ENCODE measurements around the gene IGF1R. TPM values are rescaled to one million over a fixed set of nuclear protein-coding genes. Genes with fewer than 3 reads are reported as not detected.

IGF1R gene
- total and polyA plus RNA-seq, 2 of the 13 experiments (the other 11 are each of a cell fraction or from before 2014, with no cell fraction given): 15.9 to 18.4 TPM

- TF ChIP-seq TMF1 (CRISPR knock-in tag; IDR thresholded peaks at IDR 0.05; ENCODE audit: low read depth) (no peak), GTF3A (CRISPR knock-in tag; conservative IDR thresholded peaks at IDR 0.05) (no peak), SOX13 (IDR thresholded peaks at IDR 0.05) (no peak), SOX13 (CRISPR knock-in tag; conservative IDR thresholded peaks at IDR 0.05 in 1 of 2, IDR thresholded peaks at IDR 0.05 in 1 of 2) (peak in 1 of 2 experiments; percentile 84; a peak in 2 of 4 replicates), ZNF160 (CRISPR knock-in tag; IDR thresholded peaks at IDR 0.05) (no peak), KAT2B (IDR thresholded peaks at IDR 0.05; ENCODE audit: borderline replicate concordance, low read depth, low read length) (no peak), PRDM15 (CRISPR knock-in tag; IDR thresholded peaks at IDR 0.05) (no peak), ZNF816 (CRISPR knock-in tag; IDR thresholded peaks at IDR 0.05; ENCODE audit: borderline replicate concordance) (no peak), ZNF782 (CRISPR knock-in tag; IDR thresholded peaks at IDR 0.05; ENCODE audit: borderline replicate concordance) (no peak), PAXIP1 (CRISPR knock-in tag; conservative IDR thresholded peaks at IDR 0.05) (peak; percentile 69), KMT2A (CRISPR knock-in tag; IDR thresholded peaks at IDR 0.05) (peak; percentile 58; the same call in 1 of the 2 replicates), WIZ (CRISPR knock-in tag; IDR thresholded peaks at IDR 0.05) (no peak), ZNF720 (CRISPR knock-in tag; IDR thresholded peaks at IDR 0.05) (no peak), TEAD3 (CRISPR knock-in tag; optimal IDR thresholded peaks at IDR 0.05; ENCODE audit: borderline replicate concordance) (peak; percentile 84), IRF2 (CRISPR knock-in tag; IDR thresholded peaks at IDR 0.05) (no peak), SOX5 (CRISPR knock-in tag; IDR thresholded peaks at IDR 0.05; ENCODE audit: borderline replicate concordance) (peak; percentile 79), ZNF737 (CRISPR knock-in tag; IDR thresholded peaks at IDR 0.05; ENCODE audit: borderline replicate concordance) (no peak)
- TF ChIP-seq, protein P1, sequence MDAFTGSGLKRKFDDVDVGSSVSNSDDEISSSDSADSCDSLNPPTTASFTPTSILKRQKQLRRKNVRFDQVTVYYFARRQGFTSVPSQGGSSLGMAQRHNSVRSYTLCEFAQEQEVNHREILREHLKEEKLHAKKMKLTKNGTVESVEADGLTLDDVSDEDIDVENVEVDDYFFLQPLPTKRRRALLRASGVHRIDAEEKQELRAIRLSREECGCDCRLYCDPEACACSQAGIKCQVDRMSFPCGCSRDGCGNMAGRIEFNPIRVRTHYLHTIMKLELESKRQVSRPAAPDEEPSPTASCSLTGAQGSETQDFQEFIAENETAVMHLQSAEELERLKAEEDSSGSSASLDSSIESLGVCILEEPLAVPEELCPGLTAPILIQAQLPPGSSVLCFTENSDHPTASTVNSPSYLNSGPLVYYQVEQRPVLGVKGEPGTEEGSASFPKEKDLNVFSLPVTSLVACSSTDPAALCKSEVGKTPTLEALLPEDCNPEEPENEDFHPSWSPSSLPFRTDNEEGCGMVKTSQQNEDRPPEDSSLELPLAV (CRISPR knock-in tag; conservative IDR thresholded peaks at IDR 0.05; ENCODE audit: low read depth): no peak
- TF ChIP-seq, protein P2, sequence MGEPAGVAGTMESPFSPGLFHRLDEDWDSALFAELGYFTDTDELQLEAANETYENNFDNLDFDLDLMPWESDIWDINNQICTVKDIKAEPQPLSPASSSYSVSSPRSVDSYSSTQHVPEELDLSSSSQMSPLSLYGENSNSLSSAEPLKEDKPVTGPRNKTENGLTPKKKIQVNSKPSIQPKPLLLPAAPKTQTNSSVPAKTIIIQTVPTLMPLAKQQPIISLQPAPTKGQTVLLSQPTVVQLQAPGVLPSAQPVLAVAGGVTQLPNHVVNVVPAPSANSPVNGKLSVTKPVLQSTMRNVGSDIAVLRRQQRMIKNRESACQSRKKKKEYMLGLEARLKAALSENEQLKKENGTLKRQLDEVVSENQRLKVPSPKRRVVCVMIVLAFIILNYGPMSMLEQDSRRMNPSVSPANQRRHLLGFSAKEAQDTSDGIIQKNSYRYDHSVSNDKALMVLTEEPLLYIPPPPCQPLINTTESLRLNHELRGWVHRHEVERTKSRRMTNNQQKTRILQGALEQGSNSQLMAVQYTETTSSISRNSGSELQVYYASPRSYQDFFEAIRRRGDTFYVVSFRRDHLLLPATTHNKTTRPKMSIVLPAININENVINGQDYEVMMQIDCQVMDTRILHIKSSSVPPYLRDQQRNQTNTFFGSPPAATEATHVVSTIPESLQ (CRISPR knock-in tag; conservative IDR thresholded peaks at IDR 0.05): no peak
Observed at GRCh38 chr15:98734466-98735199, 86.3 kb downstream of the IGF1R start (continued).
